AG04450 (cell line): Measurements from ENCODE around the gene NF1. TPM values are rescaled to one million over a fixed set of nuclear protein-coding genes. Genes with fewer than 3 reads are reported as not detected.
"Not testable (repeated sequence)": the region's sequence is repeated elsewhere in the genome, so short reads cannot be mapped to it uniquely, and the experiment has no call there.

ENCODE experiments used
- CTCF ChIA-PET: fragments of 300-600, 350-600 bp; formaldehyde crosslinking; extraction: SDS; loops from one replicate; lab custom pipeline; 2022; ENCODE audit warnings: antibody characterized with exemption, inconsistent platforms; lab: Charles Lee
- POLR2A ChIA-PET: fragments of 350-600 bp; formaldehyde crosslinking; extraction: SDS; loops from one replicate; lab custom pipeline; 2021; ENCODE audit warnings: antibody characterized with exemption, inconsistent platforms; lab: Yijun Ruan, JAX
- DNase-seq: peaks from one replicate; pipeline ENCODE4 v3.0.0-alpha.2; 2011; ENCODE audit warnings: low read depth, low spot score
- H3K27ac ChIP-seq: one replicate; pipeline ENCODE4 v1.5.1; 2012; ENCODE audit warnings: low read depth, low read length, control low read depth
- H3K27me3 ChIP-seq: one replicate; pipeline ENCODE4 v1.6.0; 2012; ENCODE audit warnings: low read length; ENCODE audit not compliant: control insufficient read depth, insufficient read depth
- H3K4me3 ChIP-seq: 2 replicates; pipeline ENCODE4 v1.5.1; 2011; ENCODE audit warnings: mild to moderate bottlenecking, low read depth, low read length, control low read depth
- H3K9me3 ChIP-seq: 2 replicates; pipeline ENCODE4 v1.5.1; 2012; ENCODE audit warnings: low read length; ENCODE audit not compliant: control insufficient read depth, insufficient read depth
- polyA plus RNA-seq: library from polyadenylated mRNA; depleted of rRNA; stranded (reverse); fragments of >200 nt; gene quantifications from 2 replicates; pipeline ENCODE4 v1.2.3, GENCODE V29; 2011
- TF ChIP-seq, protein P1 (sequence below): IDR thresholded peaks from 2 replicates; pipeline ENCODE4 v1.5.1; 2011; ENCODE audit warnings: low read depth, low read length, control low read depth, inconsistent platforms

Gene NF1
- polyA plus RNA-seq, 1 experiment: 60.5 TPM

DNA sequence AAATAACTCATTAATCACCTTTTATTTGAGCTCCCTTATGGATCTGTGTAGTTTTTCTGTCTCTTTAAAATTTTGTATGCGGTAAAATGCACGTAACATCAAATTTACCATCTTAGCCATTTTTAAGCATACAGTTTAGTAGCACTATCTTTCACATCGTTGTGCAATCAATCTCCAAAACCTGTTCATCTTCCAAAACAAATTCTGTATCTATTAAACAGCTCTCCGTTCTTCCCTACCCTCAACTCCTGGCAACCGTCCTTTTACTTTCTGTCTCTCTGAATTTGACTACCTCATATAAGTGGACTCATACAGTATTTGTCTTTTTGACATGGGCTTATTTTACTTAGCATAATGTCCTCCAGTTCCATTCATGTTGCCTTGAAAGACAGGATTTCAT is 100.5 kb downstream of the NF1 start:
- POLR2A ChIA-PET: no interaction called here
- no peaks in the 10 kb centered on the region for H3K9me3 ChIP-seq
- no peak overlapping the region for H3K27ac ChIP-seq
- H3K27me3 ChIP-seq: no peaks in the 10 kb centered on the region
- no peak overlapping the region for H3K4me3 ChIP-seq
- TF ChIP-seq, protein P1, sequence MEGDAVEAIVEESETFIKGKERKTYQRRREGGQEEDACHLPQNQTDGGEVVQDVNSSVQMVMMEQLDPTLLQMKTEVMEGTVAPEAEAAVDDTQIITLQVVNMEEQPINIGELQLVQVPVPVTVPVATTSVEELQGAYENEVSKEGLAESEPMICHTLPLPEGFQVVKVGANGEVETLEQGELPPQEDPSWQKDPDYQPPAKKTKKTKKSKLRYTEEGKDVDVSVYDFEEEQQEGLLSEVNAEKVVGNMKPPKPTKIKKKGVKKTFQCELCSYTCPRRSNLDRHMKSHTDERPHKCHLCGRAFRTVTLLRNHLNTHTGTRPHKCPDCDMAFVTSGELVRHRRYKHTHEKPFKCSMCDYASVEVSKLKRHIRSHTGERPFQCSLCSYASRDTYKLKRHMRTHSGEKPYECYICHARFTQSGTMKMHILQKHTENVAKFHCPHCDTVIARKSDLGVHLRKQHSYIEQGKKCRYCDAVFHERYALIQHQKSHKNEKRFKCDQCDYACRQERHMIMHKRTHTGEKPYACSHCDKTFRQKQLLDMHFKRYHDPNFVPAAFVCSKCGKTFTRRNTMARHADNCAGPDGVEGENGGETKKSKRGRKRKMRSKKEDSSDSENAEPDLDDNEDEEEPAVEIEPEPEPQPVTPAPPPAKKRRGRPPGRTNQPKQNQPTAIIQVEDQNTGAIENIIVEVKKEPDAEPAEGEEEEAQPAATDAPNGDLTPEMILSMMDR: no peak
- no peak for DNase-seq
- CTCF ChIA-PET: interaction anchor here (0.9 to 1.2 kb wide), 2 partner anchors 21 to 177 kb away, joined by 4 to 7 read pairs; no protein-coding TSS in a partner anchor

DNA sequence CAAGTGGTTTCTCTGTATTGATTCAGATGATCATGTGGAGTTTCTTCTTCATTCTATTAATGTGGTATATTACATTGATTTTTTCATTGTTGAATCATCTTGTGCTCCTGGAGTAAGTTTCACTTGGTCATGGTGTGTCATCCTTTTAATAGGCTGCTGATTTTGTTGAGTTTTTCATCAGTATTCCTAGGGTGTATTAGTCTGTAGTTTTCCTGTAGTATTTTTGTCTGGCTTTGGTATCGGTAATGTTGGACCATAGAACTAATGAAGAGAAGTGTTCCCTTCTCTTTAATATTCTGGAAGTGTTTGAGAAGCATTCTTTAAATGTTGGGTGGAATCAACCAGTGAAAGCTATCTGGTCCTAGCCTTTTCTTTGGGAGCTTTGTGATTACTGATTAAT is 103.2 kb downstream of the NF1 start:
- Histone ChIP-seq H3K27ac (no peak overlapping the region), H3K9me3 (no peaks in the 10 kb centered on the region), H3K4me3 (no peak overlapping the region), H3K27me3 (no peaks in the 10 kb centered on the region)
- ChIA-PET POLR2A (no interaction called here), CTCF (no interaction called here)
- TF ChIP-seq, protein P1: no peak
- DNase-seq: no peak

DNA sequence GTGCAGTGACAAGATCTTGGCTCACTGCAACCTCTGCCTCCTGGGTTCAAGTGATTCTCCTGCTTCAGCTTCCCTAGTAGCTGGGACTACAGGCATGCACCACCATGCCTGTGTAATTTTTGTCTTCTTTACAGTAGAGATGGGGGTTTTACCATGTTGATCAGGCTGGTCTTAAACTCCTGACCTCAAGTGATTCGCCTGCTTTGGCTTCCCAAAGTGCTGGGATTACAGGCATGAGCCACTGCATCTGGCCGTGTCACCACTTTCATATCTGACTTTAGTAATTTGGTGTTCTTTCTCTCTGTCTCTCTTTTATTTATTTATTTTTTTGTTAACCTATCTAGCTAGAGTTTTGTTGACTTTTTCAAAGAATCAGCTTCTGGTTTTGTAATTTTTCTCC is 103.9 kb downstream of the NF1 start:
- H3K27me3 ChIP-seq, CTCF ChIA-PET, POLR2A ChIA-PET, H3K27ac ChIP-seq, H3K4me3 ChIP-seq, DNase-seq, H3K9me3 ChIP-seq: not testable (repeated sequence)

DNA sequence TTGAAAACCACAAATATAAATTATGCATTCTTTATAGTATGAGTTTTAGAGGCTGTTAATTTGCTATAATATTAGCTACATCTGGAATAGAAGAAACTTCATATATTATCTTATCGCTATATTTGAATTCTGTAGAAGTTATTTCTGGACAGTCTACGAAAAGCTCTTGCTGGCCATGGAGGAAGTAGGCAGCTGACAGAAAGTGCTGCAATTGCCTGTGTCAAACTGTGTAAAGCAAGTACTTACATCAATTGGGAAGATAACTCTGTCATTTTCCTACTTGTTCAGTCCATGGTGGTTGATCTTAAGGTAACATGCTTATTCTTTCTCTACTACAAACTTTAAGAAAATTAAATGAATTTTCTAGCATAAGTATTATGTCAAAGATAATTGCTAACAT is 105.5 kb downstream of the NF1 start:
- H3K9me3 ChIP-seq: no peaks in the 10 kb centered on the region
- CTCF ChIA-PET: no interaction called here
- no peak overlapping the region for H3K4me3 ChIP-seq
- TF ChIP-seq, protein P1: no peak
- H3K27ac ChIP-seq: no peak overlapping the region
- DNase-seq: no peak
- POLR2A ChIA-PET: interaction anchor here (0.6 to 0.7 kb wide), 2 partner anchors 42 to 104 kb away, joined by 4 read pairs; no protein-coding TSS in a partner anchor
- H3K27me3 ChIP-seq: no peaks in the 10 kb centered on the region

DNA sequence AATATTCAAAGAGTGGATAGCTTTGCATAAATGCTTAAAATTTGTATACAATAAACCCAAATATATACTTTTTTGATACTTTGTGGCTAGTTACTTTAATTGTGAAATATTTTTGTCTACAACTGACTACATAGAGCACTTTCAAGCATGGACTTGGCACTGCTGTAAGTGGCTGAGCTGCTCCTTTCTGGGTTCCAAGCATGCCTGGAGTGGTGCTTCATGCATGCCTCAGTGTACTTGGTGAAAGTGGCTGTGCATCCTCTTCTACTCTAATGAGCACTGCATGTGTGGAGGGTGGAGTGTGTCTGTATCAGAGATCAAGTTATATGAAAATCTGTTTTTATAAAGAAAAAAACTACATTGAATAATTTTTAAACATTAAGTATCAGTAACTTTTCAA is 108.2 kb downstream of the NF1 start:
- ChIA-PET CTCF (no interaction called here), POLR2A (no interaction called here)
- Histone ChIP-seq H3K27ac (no peak overlapping the region), H3K9me3 (no peaks in the 10 kb centered on the region), H3K27me3 (no peaks in the 10 kb centered on the region), H3K4me3 (no peak overlapping the region)
- no peak for DNase-seq
- TF ChIP-seq, protein P1: no peak
